Mesothelial cell of epicardium (in vitro differentiated cells): ENCODE data around the gene WDR13. TPM values are rescaled to one million over a fixed set of nuclear protein-coding genes. Genes with fewer than 3 reads are reported as not detected.

Experiments
- DNase-seq, 2 experiments: peaks; one replicate each; pipeline ENCODE4 v3.0.0; 2021; ENCODE audit warnings: low spot score in 2 of 2; ENCODE audit not compliant: unreplicated experiment in 2 of 2
- H3K27ac Mint-ChIP-seq: 2 replicates; pipeline ENCODE4 v1.8.0; 2021; ENCODE audit warnings: mixed read lengths
- H3K27me3 Mint-ChIP-seq: 2 replicates; pipeline ENCODE4 v1.8.0; 2021; ENCODE audit warnings: low read depth, mixed read lengths
- H3K36me3 Mint-ChIP-seq: 2 replicates; pipeline ENCODE4 v1.8.0; 2021; ENCODE audit warnings: mixed read lengths
- H3K4me1 Mint-ChIP-seq: 2 replicates; pipeline ENCODE4 v1.8.0; 2021; ENCODE audit warnings: mixed read lengths
- H3K4me3 Mint-ChIP-seq: 2 replicates; pipeline ENCODE4 v1.8.0; 2021; ENCODE audit warnings: mild to moderate bottlenecking, moderate library complexity, mixed read lengths
- H3K9me3 Mint-ChIP-seq: 2 replicates; pipeline ENCODE4 v1.8.0; 2021; ENCODE audit warnings: mixed read lengths
- total RNA-seq: library from RNA; stranded (reverse); gene quantifications from 3 replicates; pipeline ENCODE4 v1.2.1, GENCODE V29; 2021
- TF ChIP-seq, protein P1 (sequence below): fragments of 200-600 bp; sonication (generic); IDR thresholded peaks from one replicate; pipeline ENCODE4 v1.5.0; 2021; ENCODE audit warnings: antibody characterized with exemption; ENCODE audit not compliant: unreplicated experiment

WDR13 gene
- total RNA-seq, 1 donor from 2014 or later: 88.8 TPM

DNA sequence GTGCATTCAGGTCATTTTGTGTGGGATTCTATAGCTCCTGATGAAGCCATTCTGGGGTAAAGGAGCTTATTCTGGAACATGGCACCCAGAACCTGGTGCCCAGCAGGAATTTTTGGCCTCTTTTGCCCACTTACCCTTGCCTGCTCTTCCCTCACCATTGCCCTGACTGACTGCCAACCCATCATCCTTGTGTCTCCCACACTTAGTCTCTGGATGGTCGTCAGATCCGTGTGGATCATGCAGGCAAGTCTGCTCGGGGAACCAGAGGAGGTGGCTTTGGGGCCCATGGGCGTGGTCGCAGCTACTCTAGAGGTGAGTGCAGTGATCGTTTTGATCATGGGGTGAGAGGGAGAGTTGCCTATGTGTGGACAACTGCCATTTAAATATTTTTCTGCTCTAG lies 21.2 kb upstream of the WDR13 start:
- TF ChIP-seq, protein P1, sequence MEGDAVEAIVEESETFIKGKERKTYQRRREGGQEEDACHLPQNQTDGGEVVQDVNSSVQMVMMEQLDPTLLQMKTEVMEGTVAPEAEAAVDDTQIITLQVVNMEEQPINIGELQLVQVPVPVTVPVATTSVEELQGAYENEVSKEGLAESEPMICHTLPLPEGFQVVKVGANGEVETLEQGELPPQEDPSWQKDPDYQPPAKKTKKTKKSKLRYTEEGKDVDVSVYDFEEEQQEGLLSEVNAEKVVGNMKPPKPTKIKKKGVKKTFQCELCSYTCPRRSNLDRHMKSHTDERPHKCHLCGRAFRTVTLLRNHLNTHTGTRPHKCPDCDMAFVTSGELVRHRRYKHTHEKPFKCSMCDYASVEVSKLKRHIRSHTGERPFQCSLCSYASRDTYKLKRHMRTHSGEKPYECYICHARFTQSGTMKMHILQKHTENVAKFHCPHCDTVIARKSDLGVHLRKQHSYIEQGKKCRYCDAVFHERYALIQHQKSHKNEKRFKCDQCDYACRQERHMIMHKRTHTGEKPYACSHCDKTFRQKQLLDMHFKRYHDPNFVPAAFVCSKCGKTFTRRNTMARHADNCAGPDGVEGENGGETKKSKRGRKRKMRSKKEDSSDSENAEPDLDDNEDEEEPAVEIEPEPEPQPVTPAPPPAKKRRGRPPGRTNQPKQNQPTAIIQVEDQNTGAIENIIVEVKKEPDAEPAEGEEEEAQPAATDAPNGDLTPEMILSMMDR: no peak
- Mint-ChIP-seq H3K36me3 (peaks cover 17% of the 10 kb centered on the region), H3K27me3 (no peaks in the 10 kb centered on the region), H3K9me3 (peaks cover 4% of the 10 kb centered on the region), H3K4me3 (peak overlapping the region; percentile 97), H3K27ac (no peak overlapping the region), H3K4me1 (peaks cover 13% of the 10 kb centered on the region)
- no peak for DNase-seq

DNA sequence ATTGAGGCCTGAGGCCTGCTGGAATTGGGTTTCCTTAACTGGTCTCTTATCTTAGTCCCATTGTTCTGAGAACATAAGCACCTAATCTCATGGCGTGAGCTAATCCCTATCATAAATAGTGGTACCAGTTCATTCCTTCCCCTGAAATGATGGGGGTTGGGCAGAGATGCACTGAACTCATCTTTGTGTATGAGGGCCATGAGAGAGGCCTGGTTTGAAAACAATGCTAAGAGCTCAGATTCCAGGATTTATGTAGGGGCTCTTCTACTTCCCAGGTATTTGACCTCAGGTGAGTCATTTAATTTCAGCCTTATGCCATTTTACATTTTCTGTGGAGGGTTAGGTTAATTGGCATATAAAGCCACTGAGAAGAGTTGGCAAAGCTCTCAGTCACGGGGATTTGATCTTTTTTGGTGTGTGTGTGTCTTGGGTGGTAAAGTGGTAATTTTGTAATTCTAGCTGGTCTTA lies 18.6 kb upstream of the WDR13 start:
- H3K36me3 Mint-ChIP-seq: peaks cover 17% of the 10 kb centered on the region
- H3K27ac Mint-ChIP-seq: peak overlapping the region; percentile 0
- no peak for DNase-seq
- H3K4me3 Mint-ChIP-seq: no peak overlapping the region
- TF ChIP-seq, protein P1: no peak
- peaks cover 4% of the 10 kb centered on the region for H3K9me3 Mint-ChIP-seq
- H3K4me1 Mint-ChIP-seq: peaks cover 13% of the 10 kb centered on the region
- H3K27me3 Mint-ChIP-seq: no peaks in the 10 kb centered on the region

DNA sequence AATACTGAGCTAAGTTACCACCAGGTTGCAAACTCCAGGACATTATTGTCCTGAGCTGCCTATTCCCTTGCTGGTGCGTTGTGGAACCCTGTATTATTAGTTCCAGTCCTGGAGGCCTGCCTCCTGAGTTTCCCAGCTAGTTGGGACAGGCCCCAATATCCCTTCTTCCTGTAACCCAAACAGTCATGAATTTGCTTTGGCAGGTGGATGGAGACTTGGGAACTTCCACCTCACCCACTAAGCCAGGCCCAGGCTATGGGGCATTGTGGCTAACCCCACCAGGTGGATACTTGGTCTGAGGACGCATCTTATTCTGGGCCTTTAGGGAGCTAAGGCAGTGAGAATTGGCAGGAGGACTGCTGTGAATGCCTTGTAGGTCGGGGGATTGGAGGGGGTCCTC lies 18.0 kb upstream of the WDR13 start:
- H3K27me3 Mint-ChIP-seq: no peaks in the 10 kb centered on the region
- no peak for DNase-seq
- peaks cover 10% of the 10 kb centered on the region for H3K4me1 Mint-ChIP-seq
- no peak overlapping the region for H3K4me3 Mint-ChIP-seq
- no peak overlapping the region for H3K27ac Mint-ChIP-seq
- H3K9me3 Mint-ChIP-seq: peaks cover 4% of the 10 kb centered on the region
- H3K36me3 Mint-ChIP-seq: peaks cover 17% of the 10 kb centered on the region
- TF ChIP-seq, protein P1: no peak

DNA sequence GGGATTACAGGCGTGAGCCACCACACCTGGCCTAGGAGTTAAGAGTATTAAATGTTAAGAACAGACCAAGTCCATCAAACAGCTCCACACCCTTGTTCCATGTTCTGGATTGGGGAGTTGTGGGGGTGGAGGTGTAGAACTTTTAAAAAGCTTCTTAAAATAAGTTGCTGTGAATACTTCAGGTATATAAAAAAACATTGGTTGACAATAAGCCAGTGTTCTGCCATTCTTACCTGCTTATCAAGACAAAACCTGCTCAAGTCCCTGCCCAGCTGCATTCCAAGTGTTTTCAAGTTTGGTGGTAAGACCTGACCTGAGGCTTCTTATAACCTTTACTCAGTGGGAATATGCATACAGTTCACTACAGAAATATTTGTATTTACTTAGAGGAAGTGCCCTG lies 16.6 kb upstream of the WDR13 start:
- H3K27ac Mint-ChIP-seq: no peak overlapping the region
- peaks cover 4% of the 10 kb centered on the region for H3K4me1 Mint-ChIP-seq
- H3K27me3 Mint-ChIP-seq: no peaks in the 10 kb centered on the region
- H3K36me3 Mint-ChIP-seq: peaks cover 11% of the 10 kb centered on the region
- peaks cover 9% of the 10 kb centered on the region for H3K9me3 Mint-ChIP-seq
- TF ChIP-seq, protein P1: no peak
- no peak overlapping the region for H3K4me3 Mint-ChIP-seq
- DNase-seq: no peak

DNA sequence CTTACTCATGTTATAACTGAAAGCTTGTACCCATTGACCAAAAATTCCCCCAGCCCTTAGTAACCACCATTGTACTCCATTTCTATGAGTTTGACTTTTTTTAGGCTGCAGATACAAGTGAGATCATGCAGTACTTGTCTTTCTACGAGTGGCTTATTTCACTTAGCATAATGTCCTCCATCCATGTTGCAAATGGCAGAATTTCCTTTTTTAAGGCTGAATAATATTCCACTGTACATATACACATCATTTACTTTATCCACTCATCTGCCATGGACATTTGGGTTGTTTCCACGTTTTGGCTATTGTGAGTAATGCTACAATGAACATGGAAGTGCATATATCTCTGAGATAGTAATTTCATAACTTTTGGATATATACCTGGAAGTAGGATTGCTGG lies 12.6 kb upstream of the WDR13 start:
- Mint-ChIP-seq H3K27me3 (no peaks in the 10 kb centered on the region), H3K9me3 (peaks cover 13% of the 10 kb centered on the region), H3K36me3 (peaks cover 3% of the 10 kb centered on the region), H3K4me1 (no peaks in the 10 kb centered on the region), H3K4me3 (no peak overlapping the region), H3K27ac (no peak overlapping the region)
- no peak for DNase-seq
- TF ChIP-seq, protein P1: no peak
